Measurements from ENCODE around the gene AMOTL1. TPM values are rescaled to one million over a fixed set of nuclear protein-coding genes. Genes with fewer than 3 reads are reported as not detected.

AMOTL1 gene
- total RNA-seq, 1 donor from 2014 or later: 4.8 TPM

DNA sequence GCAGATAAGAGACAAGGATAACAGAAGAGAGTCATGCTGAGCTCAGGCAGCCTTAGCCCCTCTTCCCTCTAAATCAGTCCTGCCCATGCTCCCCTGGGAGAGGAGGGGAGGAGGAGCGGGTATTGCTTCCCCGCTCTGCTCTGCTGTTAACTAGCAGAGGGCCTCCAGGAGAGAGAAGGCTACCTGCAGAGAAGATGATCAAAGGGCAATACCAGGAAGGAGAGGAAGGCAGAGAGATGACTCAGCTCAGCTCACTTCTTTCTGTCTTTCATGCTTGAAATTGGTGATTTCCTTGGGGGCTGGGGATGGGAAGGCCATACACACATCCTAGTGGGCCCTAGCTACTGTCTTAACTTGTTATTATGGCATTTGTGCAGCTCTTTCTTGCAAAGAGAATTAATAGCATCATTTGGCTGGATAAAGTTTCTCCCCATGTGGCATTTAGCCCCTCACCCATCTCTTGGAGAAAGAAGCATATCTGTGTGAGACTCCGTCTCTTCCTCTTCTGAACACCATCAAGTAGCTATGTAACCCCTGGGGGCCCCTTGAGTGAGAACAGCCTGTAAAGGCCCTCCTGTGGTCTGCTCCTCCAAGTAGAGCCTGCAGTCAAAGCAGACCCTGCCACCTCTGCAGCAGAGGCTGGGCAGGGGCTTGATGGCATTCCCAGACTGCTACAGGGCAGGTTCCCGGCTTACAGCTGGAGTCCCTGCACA, 33.4 kb upstream of the AMOTL1 start:
- Mint-ChIP-seq H3K36me3 (ENCODE audit: low read depth) (no peaks in the 10 kb centered on the region), H3K27me3 (ENCODE audit: low read depth) (peaks cover 5% of the 10 kb centered on the region), H3K4me1 (ENCODE audit: low read depth) (peaks cover 6% of the 10 kb centered on the region), H3K9me3 (no peaks in the 10 kb centered on the region), H3K27ac (no peak overlapping the region), H3K4me3 (ENCODE audit: low read depth) (no peak overlapping the region)
- intact Hi-C loops (cut with micrococcal nuclease): no loop called here
- no peak for DNase-seq (ENCODE audit: low spot score)

DNA sequence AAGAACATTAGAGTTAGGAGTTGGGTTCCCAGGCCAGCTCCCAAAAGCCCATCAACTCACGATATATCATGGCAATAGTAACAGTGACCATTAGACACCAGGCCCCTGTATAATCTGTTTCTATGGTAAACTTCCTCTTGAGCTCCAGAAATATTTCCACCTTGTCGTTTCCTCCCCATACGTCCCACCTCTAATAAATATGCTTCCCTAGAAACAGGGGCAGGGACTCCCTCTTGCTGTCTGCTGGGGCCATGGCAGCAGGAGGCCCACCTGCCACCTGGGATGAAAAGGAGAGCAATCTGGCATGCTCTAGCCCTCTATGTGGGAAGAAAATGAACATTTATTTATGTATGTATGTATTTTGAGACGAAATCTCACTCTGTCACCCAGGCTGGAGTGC, 32.2 kb upstream of the AMOTL1 start:
- no peak for DNase-seq (ENCODE audit: low spot score)
- H3K4me1 Mint-ChIP-seq (ENCODE audit: low read depth): peaks cover 8% of the 10 kb centered on the region
- no peak overlapping the region for H3K4me3 Mint-ChIP-seq (ENCODE audit: low read depth)
- intact Hi-C loops (cut with micrococcal nuclease): no loop called here
- H3K36me3 Mint-ChIP-seq (ENCODE audit: low read depth): no peaks in the 10 kb centered on the region
- no peak overlapping the region for H3K27ac Mint-ChIP-seq
- peaks cover 6% of the 10 kb centered on the region for H3K27me3 Mint-ChIP-seq (ENCODE audit: low read depth)
- no peaks in the 10 kb centered on the region for H3K9me3 Mint-ChIP-seq

DNA sequence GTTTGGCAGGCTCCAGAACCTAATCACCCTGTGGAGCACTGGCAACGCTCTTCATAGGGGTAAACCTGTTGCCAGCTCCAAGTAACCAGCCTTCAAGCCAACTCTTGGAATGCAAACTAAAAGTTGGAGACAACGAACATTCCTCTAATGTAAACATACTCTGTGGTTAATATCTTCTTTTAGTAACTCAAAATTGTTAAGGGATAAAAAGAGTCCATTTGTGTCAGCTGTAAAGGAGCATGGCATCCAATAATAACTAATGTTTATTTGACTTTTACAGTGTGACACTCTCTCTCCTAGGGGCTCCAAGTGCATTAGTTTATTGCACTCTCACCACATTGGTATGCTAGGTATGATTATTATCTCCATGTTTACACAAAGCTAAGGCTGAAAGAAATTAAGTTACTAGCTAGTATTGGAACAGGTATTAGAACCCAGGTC, 31.0 kb upstream of the AMOTL1 start:
- no peaks in the 10 kb centered on the region for H3K9me3 Mint-ChIP-seq

DNA sequence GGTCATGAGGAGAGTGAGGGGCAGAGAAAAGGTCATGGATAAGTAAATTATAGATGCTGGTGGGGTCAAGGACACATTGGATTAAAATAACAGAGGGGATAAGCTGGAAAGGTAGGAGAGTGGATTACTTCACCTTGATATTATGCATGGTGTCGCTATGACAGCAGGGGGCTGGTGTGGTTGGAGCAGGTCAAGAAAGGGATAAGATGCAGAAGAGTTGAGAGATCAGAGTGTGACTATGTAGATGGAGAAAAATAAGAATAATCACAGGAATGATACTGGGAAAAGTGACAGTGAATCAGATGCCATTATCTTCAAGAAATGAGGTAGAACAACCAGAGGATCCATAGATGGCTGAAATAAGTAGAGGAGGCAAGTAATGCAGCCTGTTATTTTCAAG, 29.4 kb upstream of the AMOTL1 start:
- no peak overlapping the region for H3K27ac Mint-ChIP-seq
- no peaks in the 10 kb centered on the region for H3K36me3 Mint-ChIP-seq (ENCODE audit: low read depth)
- H3K9me3 Mint-ChIP-seq: no peaks in the 10 kb centered on the region
- intact Hi-C loops (cut with micrococcal nuclease): no loop called here
- DNase-seq (ENCODE audit: low spot score): no peak
- H3K27me3 Mint-ChIP-seq (ENCODE audit: low read depth): peaks cover 33% of the 10 kb centered on the region
- H3K4me1 Mint-ChIP-seq (ENCODE audit: low read depth): peaks cover 13% of the 10 kb centered on the region
- H3K4me3 Mint-ChIP-seq (ENCODE audit: low read depth): no peak overlapping the region

More for the DNA sequence above, 31.0 kb upstream of the AMOTL1 start:
- no peaks in the 10 kb centered on the region for H3K36me3 Mint-ChIP-seq (ENCODE audit: low read depth)
- H3K27ac Mint-ChIP-seq: no peak overlapping the region
- peaks cover 13% of the 10 kb centered on the region for H3K4me1 Mint-ChIP-seq (ENCODE audit: low read depth)
- intact Hi-C loops (cut with micrococcal nuclease): no loop called here
- DNase-seq (ENCODE audit: low spot score): no peak
- peaks cover 19% of the 10 kb centered on the region for H3K27me3 Mint-ChIP-seq (ENCODE audit: low read depth)
- H3K4me3 Mint-ChIP-seq (ENCODE audit: low read depth): no peak overlapping the region

DNA sequence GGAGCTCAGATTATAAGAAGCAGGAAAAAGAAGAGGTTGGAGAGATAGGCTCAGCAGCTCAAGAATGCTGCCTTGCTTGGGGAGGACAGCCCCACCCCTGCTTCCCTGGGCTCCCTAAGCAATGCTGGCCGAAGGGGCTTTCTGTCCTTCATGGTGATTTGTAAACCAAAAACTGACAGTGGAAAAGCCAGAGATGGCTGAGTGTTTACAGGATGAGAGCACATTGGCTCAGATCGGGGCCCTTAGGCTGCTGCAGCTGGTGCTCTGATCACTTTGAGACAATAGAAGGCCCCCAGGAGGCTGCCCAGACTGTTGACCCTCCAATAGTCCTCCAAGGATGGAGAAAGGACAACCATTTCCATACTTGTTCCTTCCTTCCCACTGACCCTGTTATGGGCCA, 28.8 kb upstream of the AMOTL1 start:
- intact Hi-C loops (cut with micrococcal nuclease): no loop called here
- Mint-ChIP-seq H3K27ac (no peak overlapping the region), H3K9me3 (no peaks in the 10 kb centered on the region), H3K4me1 (ENCODE audit: low read depth) (peaks cover 13% of the 10 kb centered on the region), H3K4me3 (ENCODE audit: low read depth) (no peak overlapping the region), H3K27me3 (ENCODE audit: low read depth) (peaks cover 38% of the 10 kb centered on the region), H3K36me3 (ENCODE audit: low read depth) (no peaks in the 10 kb centered on the region)
- DNase-seq (ENCODE audit: low spot score): no peak

DNA sequence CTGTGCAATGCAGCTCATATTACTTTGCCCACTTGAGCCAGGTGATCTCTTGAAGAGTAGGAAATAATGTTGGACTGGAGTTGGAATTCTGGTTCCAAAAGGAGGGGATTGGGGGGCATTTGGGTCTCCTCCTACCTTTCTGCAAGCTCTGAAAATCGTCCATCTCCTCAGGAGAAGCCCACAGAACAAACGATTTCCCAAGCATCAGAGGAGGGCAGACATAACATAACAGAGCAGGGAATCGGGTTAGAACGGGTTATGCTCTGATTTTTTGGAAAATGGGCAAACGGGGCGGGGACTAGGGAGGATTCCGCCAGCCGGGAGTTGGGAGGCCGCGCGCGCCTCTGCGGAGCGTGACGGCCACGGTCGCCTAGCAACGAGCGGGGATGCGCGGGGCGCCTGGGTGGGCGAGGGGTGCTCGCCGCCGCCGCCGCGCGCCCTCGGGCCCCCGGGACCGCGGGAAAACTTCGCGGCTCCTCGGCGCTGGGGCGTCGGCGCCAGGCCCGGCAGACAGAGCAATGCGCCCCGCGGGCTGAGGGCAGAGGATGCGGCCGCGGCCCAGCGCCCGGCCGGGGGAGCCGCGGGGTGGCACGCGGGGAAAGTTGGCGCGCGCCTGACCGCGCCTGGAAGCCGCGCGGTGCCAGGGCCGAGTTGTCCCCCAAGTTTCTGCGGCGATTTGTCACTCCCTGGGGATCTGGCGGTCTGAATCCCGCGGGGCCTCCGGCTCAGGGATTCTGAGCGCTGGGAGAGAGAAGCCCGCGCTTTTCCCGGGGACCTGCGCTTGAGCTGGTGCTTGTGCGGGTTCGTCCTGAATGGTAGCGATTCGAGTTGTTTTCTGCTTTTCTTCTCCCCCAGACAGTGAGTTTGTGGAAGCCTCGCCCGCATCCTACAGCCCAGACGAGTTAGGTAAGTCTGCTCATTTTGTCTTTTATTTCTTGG, 27.8 kb upstream of the AMOTL1 start:
- DNase-seq (ENCODE audit: low spot score): no peak
- Mint-ChIP-seq H3K9me3 (no peaks in the 10 kb centered on the region), H3K4me1 (ENCODE audit: low read depth) (peaks cover 7% of the 10 kb centered on the region), H3K36me3 (ENCODE audit: low read depth) (no peaks in the 10 kb centered on the region), H3K4me3 (ENCODE audit: low read depth) (peak overlapping the region; percentile 57), H3K27me3 (ENCODE audit: low read depth) (peaks cover 39% of the 10 kb centered on the region), H3K27ac (no peak overlapping the region)
- intact Hi-C loops (cut with micrococcal nuclease): no loop called here

DNA sequence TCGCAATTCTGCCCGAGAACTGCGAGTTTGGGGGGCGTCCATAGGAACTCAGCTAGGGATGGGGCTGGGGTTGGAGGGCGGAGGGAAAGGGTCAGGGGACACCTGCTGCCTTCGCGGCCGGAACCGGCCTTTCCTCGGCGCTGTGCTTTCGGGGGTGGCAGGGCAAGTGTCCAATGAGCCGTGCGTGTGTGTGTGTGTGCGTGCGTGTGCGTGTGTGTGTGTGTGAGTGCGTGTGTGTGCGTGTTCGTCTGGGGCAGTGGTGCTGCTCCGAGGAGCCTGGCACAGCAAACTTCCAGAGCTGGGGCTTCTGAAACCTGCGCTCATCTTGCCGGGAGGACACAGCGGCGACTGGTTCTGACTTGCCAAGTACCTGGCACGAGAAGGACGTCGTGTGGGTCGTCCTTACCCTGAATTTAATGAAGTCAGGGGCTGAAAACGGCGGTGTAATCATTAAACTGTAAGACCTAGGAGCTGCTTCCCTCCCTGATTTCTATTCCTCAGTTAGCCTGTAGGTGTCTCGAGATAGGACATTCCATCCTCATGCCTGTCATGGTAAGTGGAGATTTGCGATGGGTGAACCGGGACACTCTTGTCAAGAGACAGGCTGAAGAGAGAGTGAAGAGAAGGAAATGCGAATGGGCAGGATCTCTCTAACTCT, 27.0 kb upstream of the AMOTL1 start:
- intact Hi-C loops (cut with micrococcal nuclease): no loop called here
- Mint-ChIP-seq H3K36me3 (ENCODE audit: low read depth) (no peaks in the 10 kb centered on the region), H3K4me3 (ENCODE audit: low read depth) (peak overlapping the region; percentile 57), H3K4me1 (ENCODE audit: low read depth) (peaks cover 7% of the 10 kb centered on the region), H3K9me3 (no peaks in the 10 kb centered on the region), H3K27me3 (ENCODE audit: low read depth) (peaks cover 42% of the 10 kb centered on the region), H3K27ac (no peak overlapping the region)
- DNase-seq (ENCODE audit: low spot score): no peak

DNA sequence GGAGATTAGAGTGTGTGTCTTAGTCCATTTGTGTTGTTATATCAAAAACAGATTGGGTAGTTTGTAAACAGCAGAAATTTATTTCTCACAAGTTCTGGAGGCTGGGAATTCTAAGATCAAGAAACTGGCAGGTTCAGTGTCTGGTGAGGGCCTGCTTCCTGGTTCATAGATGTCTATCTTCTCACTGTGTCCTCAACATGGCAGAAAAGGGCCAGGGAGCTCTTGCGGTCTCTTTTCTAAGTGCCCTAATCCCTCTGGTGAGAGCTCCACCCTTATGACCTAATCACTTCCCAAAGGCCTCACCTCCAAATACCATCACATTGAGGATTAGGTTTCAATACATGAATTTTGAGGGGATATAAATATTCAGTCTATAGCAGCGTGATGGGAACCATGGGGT, 25.5 kb upstream of the AMOTL1 start:
- H3K27me3 Mint-ChIP-seq (ENCODE audit: low read depth): peaks cover 48% of the 10 kb centered on the region
- peaks cover 7% of the 10 kb centered on the region for H3K4me1 Mint-ChIP-seq (ENCODE audit: low read depth)
- H3K36me3 Mint-ChIP-seq (ENCODE audit: low read depth): no peaks in the 10 kb centered on the region
- DNase-seq (ENCODE audit: low spot score): no peak
- no peak overlapping the region for H3K27ac Mint-ChIP-seq
- H3K4me3 Mint-ChIP-seq (ENCODE audit: low read depth): no peak overlapping the region
- intact Hi-C loops (cut with micrococcal nuclease): no loop called here
- no peaks in the 10 kb centered on the region for H3K9me3 Mint-ChIP-seq

DNA sequence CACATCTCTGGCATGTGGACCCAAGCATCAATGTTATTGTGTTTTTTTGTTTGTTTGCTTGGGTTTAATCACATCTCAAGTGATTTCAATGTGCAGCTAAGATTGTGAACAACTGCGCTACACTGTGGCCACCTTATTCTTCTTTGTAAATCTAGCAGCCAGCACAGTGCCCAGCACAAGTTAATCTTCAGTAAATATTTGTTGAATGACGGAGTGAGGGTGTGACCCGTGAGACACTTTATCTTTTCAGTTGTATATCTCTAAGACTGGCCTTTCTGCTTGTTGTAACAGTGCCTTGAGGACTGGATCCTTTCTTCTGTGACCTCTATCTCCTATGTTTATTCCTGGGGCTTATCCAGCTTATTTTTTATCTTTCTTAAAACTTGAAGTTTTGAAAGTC, 21.4 kb upstream of the AMOTL1 start:
- H3K27me3 Mint-ChIP-seq (ENCODE audit: low read depth): peaks cover 46% of the 10 kb centered on the region
- H3K4me3 Mint-ChIP-seq (ENCODE audit: low read depth): no peak overlapping the region
- no peaks in the 10 kb centered on the region for H3K9me3 Mint-ChIP-seq
- H3K36me3 Mint-ChIP-seq (ENCODE audit: low read depth): no peaks in the 10 kb centered on the region
- intact Hi-C loops (cut with micrococcal nuclease): no loop called here
- H3K27ac Mint-ChIP-seq: no peak overlapping the region
- H3K4me1 Mint-ChIP-seq (ENCODE audit: low read depth): no peaks in the 10 kb centered on the region
- no peak for DNase-seq (ENCODE audit: low spot score)

DNA sequence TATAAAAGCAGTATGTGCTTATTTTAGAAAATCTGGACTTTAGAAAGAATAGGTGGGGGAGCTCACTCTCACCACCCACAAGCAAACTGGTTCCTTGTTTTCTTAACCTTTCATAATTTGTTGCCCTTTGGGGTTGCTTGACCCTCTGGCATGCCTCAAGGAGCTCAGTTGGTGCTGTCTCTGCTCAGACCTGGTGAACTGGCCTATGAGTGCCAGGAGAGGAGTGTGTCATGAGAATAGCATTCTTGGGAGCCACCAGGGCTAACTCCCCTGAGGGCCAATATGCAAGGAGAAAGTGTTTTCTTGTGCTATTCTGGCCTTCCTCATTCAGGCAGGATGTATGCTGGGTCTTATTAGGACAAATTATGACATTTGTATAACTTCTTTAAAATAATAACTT, 21.0 kb upstream of the AMOTL1 start:
- DNase-seq (ENCODE audit: low spot score): no peak
- intact Hi-C loops (cut with micrococcal nuclease): no loop called here
- no peaks in the 10 kb centered on the region for H3K36me3 Mint-ChIP-seq (ENCODE audit: low read depth)
- H3K27ac Mint-ChIP-seq: no peak overlapping the region
- no peak overlapping the region for H3K4me3 Mint-ChIP-seq (ENCODE audit: low read depth)
- H3K27me3 Mint-ChIP-seq (ENCODE audit: low read depth): peaks cover 44% of the 10 kb centered on the region
- no peaks in the 10 kb centered on the region for H3K9me3 Mint-ChIP-seq
- no peaks in the 10 kb centered on the region for H3K4me1 Mint-ChIP-seq (ENCODE audit: low read depth)

DNA sequence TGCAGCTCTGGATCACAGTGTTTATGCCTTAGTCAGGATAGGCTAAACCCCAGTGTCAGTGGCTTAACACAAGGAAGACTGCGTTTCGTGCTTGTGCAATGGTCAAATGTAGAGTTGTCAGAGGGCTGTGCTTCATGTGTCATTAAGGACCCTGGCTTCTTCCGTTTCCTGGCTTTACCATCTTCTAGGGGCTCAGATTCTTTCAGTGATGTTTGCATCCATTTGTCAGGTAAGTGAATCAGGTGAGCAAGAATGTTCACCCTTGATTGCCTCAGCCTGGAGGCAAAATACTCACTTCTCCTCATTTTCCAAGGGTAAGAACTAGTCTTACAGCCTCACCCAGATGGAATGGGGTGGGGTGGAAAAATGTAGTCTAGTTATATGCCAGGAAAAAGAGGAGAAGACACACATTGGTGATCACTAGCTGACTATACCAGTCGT, 20.5 kb upstream of the AMOTL1 start:
- Mint-ChIP-seq H3K9me3 (no peaks in the 10 kb centered on the region), H3K27me3 (ENCODE audit: low read depth) (peaks cover 41% of the 10 kb centered on the region), H3K4me1 (ENCODE audit: low read depth) (no peaks in the 10 kb centered on the region), H3K27ac (no peak overlapping the region), H3K36me3 (ENCODE audit: low read depth) (no peaks in the 10 kb centered on the region), H3K4me3 (ENCODE audit: low read depth) (no peak overlapping the region)
- intact Hi-C loops (cut with micrococcal nuclease): no loop called here
- DNase-seq (ENCODE audit: low spot score): no peak

DNA sequence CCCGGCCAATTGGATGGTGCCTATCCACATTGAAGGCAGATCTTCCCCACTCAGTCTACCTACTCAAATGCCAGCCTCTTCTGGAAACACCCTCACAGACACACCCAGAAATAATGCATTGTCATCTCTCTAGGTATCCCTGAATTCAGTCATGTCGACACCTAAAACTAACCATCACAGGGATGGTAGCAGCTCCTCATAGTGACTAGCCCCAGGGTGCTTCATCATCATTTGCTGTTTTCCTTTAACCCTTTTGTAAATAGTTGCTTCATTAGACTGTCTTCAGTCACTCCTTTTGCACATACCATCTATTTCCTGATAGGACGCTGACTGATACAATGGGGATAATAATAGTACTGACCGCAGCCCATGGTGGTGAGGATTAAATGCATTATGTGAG, 18.8 kb upstream of the AMOTL1 start:
- Mint-ChIP-seq H3K27me3 (ENCODE audit: low read depth) (peaks cover 35% of the 10 kb centered on the region), H3K4me1 (ENCODE audit: low read depth) (no peaks in the 10 kb centered on the region)

More for the DNA sequence above, 18.8 kb upstream of the AMOTL1 start:
- Mint-ChIP-seq H3K9me3 (no peaks in the 10 kb centered on the region), H3K36me3 (ENCODE audit: low read depth) (no peaks in the 10 kb centered on the region), H3K27ac (no peak overlapping the region), H3K4me3 (ENCODE audit: low read depth) (no peak overlapping the region)
- DNase-seq (ENCODE audit: low spot score): no peak
- intact Hi-C loops (cut with micrococcal nuclease): no loop called here

Measured in activated T-helper 2 cell treated with anti-CD3 and anti-CD28 coated beads, Interferon-gamma antibody, Interleukin-2, Interleukin-4, amounts not matched to agents 10 μg/mL and 5 μg/mL and 100 μg/mL, durations not matched to agents 14 hours and 24 hours and 36 hours (primary cell).